Body of pancreas (tissue), 4 donors: ENCODE measurements around the gene PCDHB6. TPM values are rescaled to one million over a fixed set of nuclear protein-coding genes. Genes with fewer than 3 reads are reported as not detected.
A peak's percentile ranks its signal among the peaks of the same experiment; 100 is the strongest.
"Not testable (repeated sequence)": the region's sequence is repeated elsewhere in the genome, so short reads cannot be mapped to it uniquely, and the experiment has no call there.

Experiments
- ATAC-seq: fragments of 150-250 bp; one replicate; pipeline ENCODE4 v1.9.1; 2016
- DNase-seq, 4 donors: peaks; one replicate each; pipeline ENCODE4 v3.0.0-alpha.2; 2019
- H3K27ac ChIP-seq, 4 donors: fragments of 200-600 bp; sonication (generic); 1 replicate in 3 of 4; 2 replicates in 1 of 4; pipeline versions ENCODE4 v1.5.1 to v1.6.1; 2016 to 2019; ENCODE audit warnings: mild to moderate bottlenecking in 1 of 4, mixed read lengths in 1 of 4, moderate library complexity in 1 of 4
- H3K27me3 ChIP-seq, 2 donors: fragments of 200-600 bp; sonication (generic); one replicate each; pipeline ENCODE4 v1.6.0; 2016; ENCODE audit warnings: mild to moderate bottlenecking in 1 of 2
- H3K36me3 ChIP-seq, 2 donors: fragments of 200-600 bp; sonication (generic); replicated peaks in 1 of 2; 2 replicates each; pipeline ENCODE4 v1.5.1; 2016; ENCODE audit warnings: low read depth in 2 of 2; ENCODE audit not compliant: insufficient read depth in 1 of 2
- H3K4me1 ChIP-seq: fragments of 200-600 bp; sonication (generic); one replicate; pipeline ENCODE4 v1.6.0; 2016
- H3K4me3 ChIP-seq, 2 donors: fragments of 200-600 bp; sonication (generic); 1 replicate in 1 of 2; 2 replicates in 1 of 2; pipeline ENCODE4 v1.5.1; 2016 to 2019
- H3K9me3 ChIP-seq, 3 donors: fragments of 200-600 bp; sonication (generic); 1 replicate in 2 of 3; 2 replicates in 1 of 3; pipeline ENCODE4 v1.5.1; 2016
- CTCF ChIP-seq, 7 experiments: fragments of 450-650 bp in 4 of 7; fragments of 200-600 bp in 3 of 7; sonication (generic) in 3 of 7; IDR thresholded peaks; one replicate each; pipeline ENCODE4 v1.5.1; 2016 to 2019; ENCODE audit warnings: antibody characterized with exemption in 7 of 7
- POLR2A ChIP-seq, 3 donors: fragments of 450-650 bp; IDR thresholded peaks; one replicate each; pipeline ENCODE4 v1.6.1; 2016; ENCODE audit warnings: antibody characterized with exemption in 3 of 3, mild to moderate bottlenecking in 2 of 3
- WGBS, 2 donors: methylation state at CpG; one replicate each; pipeline ENCODE4 v1.1.5; 2017; 5-methylcytosine and 5-hydroxymethylcytosine counted together
- intact Hi-C: fragments of 100-400 bp; cut with DNase I; formaldehyde crosslinking; loops from one replicate; pipeline ENCODE4 v1.15.1; 2023
- total RNA-seq, 2 donors: library from RNA; depleted of rRNA; stranded (reverse); fragments of >200 nt; gene quantifications; one replicate each; pipeline ENCODE4 v1.1.0, GENCODE V29; 2016

The PCDHB6 gene
- total RNA-seq, 2 donors from 2014 or later: 0.33 to 1.0 TPM

GRCh38 chr5:141119250-141119649 is 30.6 kb upstream of the PCDHB6 start:
- intact Hi-C loops: no loop called here
- Histone ChIP-seq H3K4me3 (no peak overlapping the region), H3K9me3 (no peaks in the 10 kb centered on the region), H3K27me3 (no peaks in the 10 kb centered on the region), H3K4me1 (no peaks in the 10 kb centered on the region), H3K36me3 (no peaks in the 10 kb centered on the region), H3K27ac (no peak overlapping the region)
- DNase-seq: no peak
- ATAC-seq: no peak
- 37 to 38% methylated on average over 2 of the region's 2 CpGs for WGBS, 2 donors
- TF ChIP-seq CTCF (IDR thresholded peaks at IDR 0.05) (no peak), POLR2A (IDR thresholded peaks at IDR 0.05) (no peak)

- TF ChIP-seq POLR2A (IDR thresholded peaks at IDR 0.05) (peak in 2 of 3 donors; percentile 37 to 39), CTCF (IDR thresholded peaks at IDR 0.05) (peak in 5 of 7 experiments; percentile 37 to 61 (median 50))
- H3K4me3 ChIP-seq: no peak within 1 kb of the TSS
- DNase-seq (peak; percentile 48 to 72 (median 68)), ATAC-seq (peak; percentile 55)
- H3K27ac ChIP-seq: peak within 1 kb of the TSS in 3 of 4 donors; percentile 36 to 68 (median 56)
- intact Hi-C loops: no loop called here
- no peaks in the 10 kb centered on the region for H3K27me3 ChIP-seq
- no peaks in the 10 kb centered on the region for H3K4me1 ChIP-seq
- 13 to 19% methylated on average over 16 of the region's 16 CpGs for WGBS, 2 donors
- H3K9me3 ChIP-seq: no peaks in the 10 kb centered on the region
- no peaks in the 10 kb centered on the region for H3K36me3 ChIP-seq
These were observed 28.3 kb upstream of the PCDHB6 start, which contains the start of gene PCDHB4 for GRCh38 chr5:141121563-141121962. Gene PCDHB4 (plus strand): TSS chr5:141121818. CDS start chr5:141121999, 181 bp downstream.

- Histone ChIP-seq H3K27me3 (no peaks in the 10 kb centered on the region), H3K27ac (peak overlapping the region in 3 of 4 donors; percentile 36 to 68 (median 56)), H3K9me3 (no peaks in the 10 kb centered on the region), H3K36me3 (no peaks in the 10 kb centered on the region), H3K4me1 (no peaks in the 10 kb centered on the region), H3K4me3 (no peak overlapping the region)
- TF ChIP-seq POLR2A (IDR thresholded peaks at IDR 0.05) (peak in 1 of 3 donors; percentile 11), CTCF (IDR thresholded peaks at IDR 0.05) (no peak)
- intact Hi-C loops: no loop called here
- DNase-seq (peak in 2 of 4 donors; percentile 15 to 20), ATAC-seq (no peak)
- WGBS, 2 donors: 14 to 30% methylated on average over 12 of the region's 12 CpGs
These were observed 27.9 kb upstream of the PCDHB6 start for GRCh38 chr5:141121985-141122384.

- 29 to 63% methylated on average over 8 to 42 of the region's 73 CpGs for WGBS, 2 donors
- not testable (repeated sequence) for ATAC-seq, DNase-seq
These were observed 26.3 kb upstream of the PCDHB6 start for GRCh38 chr5:141123396-141124135.

GRCh38 chr5:141127305-141127704 is 22.6 kb upstream of the PCDHB6 start:
- Histone ChIP-seq H3K4me3 (no peak overlapping the region), H3K36me3 (no peaks in the 10 kb centered on the region), H3K27me3 (no peaks in the 10 kb centered on the region), H3K4me1 (no peaks in the 10 kb centered on the region), H3K27ac (no peak overlapping the region), H3K9me3 (no peaks in the 10 kb centered on the region)
- WGBS, 2 donors: 83 to 91% methylated on average over 1 of the region's 1 CpG
- intact Hi-C loops: no loop called here
- ATAC-seq: no peak
- TF ChIP-seq POLR2A (IDR thresholded peaks at IDR 0.05): no peak
- TF ChIP-seq CTCF (IDR thresholded peaks at IDR 0.05): no peak
- DNase-seq: no peak

More at GRCh38 chr5:141123396-141124135, 26.3 kb upstream of the PCDHB6 start:
- H3K27me3 ChIP-seq, H3K36me3 ChIP-seq, H3K9me3 ChIP-seq, intact Hi-C loops, H3K4me1 ChIP-seq, H3K27ac ChIP-seq, H3K4me3 ChIP-seq: not testable (repeated sequence)
